ENCODE results near the gene SDHB. TPM values are rescaled to one million over a fixed set of nuclear protein-coding genes. Genes with fewer than 3 reads are reported as not detected.

The SDHB gene
- total RNA-seq, 2 experiments from 2014 or later = 72.4 to 74.7 TPM

- Mint-ChIP-seq H3K36me3 (peaks cover 5% of the 10 kb centered on the region), H3K4me3 (no peak overlapping the region), H3K9me3 (no peaks in the 10 kb centered on the region), H3K4me1 (peaks cover 27% of the 10 kb centered on the region), H3K27ac (no peak overlapping the region), H3K27me3 (no peaks in the 10 kb centered on the region)
- POLR2A ChIA-PET = interaction anchor here (0.6 kb wide), 1 partner anchor 11 kb away, joined by 3 read pairs; no protein-coding TSS in a partner anchor
- DNase-seq = no peak
- ATAC-seq (ENCODE audit: low read depth) = no peak
These were observed 5.9 kb downstream of the SDHB start for GRCh38 chr1:17047924-17048323.

DNA sequence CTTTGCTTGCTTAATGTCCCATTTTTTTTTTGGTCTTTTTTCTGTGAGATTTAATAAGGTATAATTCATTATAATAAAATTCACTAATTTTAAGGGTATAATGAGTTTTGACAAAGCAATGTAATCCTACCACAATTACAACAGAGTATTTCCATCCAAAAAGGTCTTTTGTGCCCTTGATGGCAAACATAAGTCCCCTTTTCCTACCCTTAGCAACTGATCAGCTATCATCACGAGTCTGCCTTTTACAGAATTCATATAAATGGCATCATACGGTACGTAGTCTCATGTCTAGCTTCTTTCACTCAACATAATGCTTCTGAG is 7.5 kb downstream of the SDHB start:
- no peaks in the 10 kb centered on the region for H3K9me3 Mint-ChIP-seq
- H3K4me1 Mint-ChIP-seq = peaks cover 16% of the 10 kb centered on the region
- no peak overlapping the region for H3K27ac Mint-ChIP-seq
- POLR2A ChIA-PET = no interaction called here
- no peaks in the 10 kb centered on the region for H3K27me3 Mint-ChIP-seq
- no peak overlapping the region for H3K4me3 Mint-ChIP-seq
- DNase-seq = no peak
- H3K36me3 Mint-ChIP-seq = peaks cover 10% of the 10 kb centered on the region
- no peak for ATAC-seq (ENCODE audit: low read depth)

GRCh38 chr1:17045634-17046333 is 8.0 kb downstream of the SDHB start:
- H3K36me3 Mint-ChIP-seq = peaks cover 10% of the 10 kb centered on the region
- H3K9me3 Mint-ChIP-seq = no peaks in the 10 kb centered on the region
- H3K27me3 Mint-ChIP-seq = no peaks in the 10 kb centered on the region
- H3K4me1 Mint-ChIP-seq = peaks cover 13% of the 10 kb centered on the region
- DNase-seq (no peak), ATAC-seq (ENCODE audit: low read depth) (no peak)
- POLR2A ChIA-PET = interaction anchor here (1.6 kb wide), 1 partner anchor 141 kb away, joined by 3 read pairs; no protein-coding TSS in a partner anchor
- H3K27ac Mint-ChIP-seq = no peak overlapping the region
- H3K4me3 Mint-ChIP-seq = peak overlapping the region; percentile 25

DNA sequence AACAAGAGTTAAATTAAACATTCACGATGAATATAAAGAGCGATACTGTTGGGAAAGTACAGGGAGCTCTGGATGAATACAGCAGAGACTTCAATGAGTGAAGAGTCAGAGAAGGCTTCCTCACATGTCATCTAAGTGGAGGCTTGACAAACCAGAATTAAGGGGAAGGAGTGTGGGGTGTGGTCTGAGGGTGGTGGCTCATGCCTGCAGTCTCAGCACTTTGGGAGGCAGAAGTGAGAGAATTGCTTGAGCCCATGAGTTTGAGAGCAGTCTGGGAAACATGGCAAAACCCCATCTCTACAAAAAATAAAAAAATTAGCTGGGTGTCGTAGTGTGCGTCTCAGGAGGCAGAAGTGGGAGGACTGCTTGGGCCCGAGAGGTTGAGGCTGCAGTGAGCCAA is 8.7 kb downstream of the SDHB start:
- POLR2A ChIA-PET = interaction anchor here (1.6 kb wide), 1 partner anchor 140 kb away, joined by 3 read pairs; no protein-coding TSS in a partner anchor
- peak overlapping the region; percentile 28 for H3K27ac Mint-ChIP-seq
- peaks cover 12% of the 10 kb centered on the region for H3K36me3 Mint-ChIP-seq
- DNase-seq (no peak), ATAC-seq (ENCODE audit: low read depth) (no peak)
- H3K4me1 Mint-ChIP-seq = peaks cover 13% of the 10 kb centered on the region
- H3K27me3 Mint-ChIP-seq = no peaks in the 10 kb centered on the region
- H3K4me3 Mint-ChIP-seq = no peak overlapping the region
- no peaks in the 10 kb centered on the region for H3K9me3 Mint-ChIP-seq

GRCh38 chr1:17043676-17044075 is 10.2 kb downstream of the SDHB start:
- ATAC-seq (ENCODE audit: low read depth) = no peak
- Mint-ChIP-seq H3K4me1 (peaks cover 13% of the 10 kb centered on the region), H3K4me3 (no peak overlapping the region), H3K27ac (no peak overlapping the region), H3K36me3 (peaks cover 15% of the 10 kb centered on the region), H3K9me3 (no peaks in the 10 kb centered on the region), H3K27me3 (no peaks in the 10 kb centered on the region)
- POLR2A ChIA-PET = no interaction called here
- no peak for DNase-seq

DNA sequence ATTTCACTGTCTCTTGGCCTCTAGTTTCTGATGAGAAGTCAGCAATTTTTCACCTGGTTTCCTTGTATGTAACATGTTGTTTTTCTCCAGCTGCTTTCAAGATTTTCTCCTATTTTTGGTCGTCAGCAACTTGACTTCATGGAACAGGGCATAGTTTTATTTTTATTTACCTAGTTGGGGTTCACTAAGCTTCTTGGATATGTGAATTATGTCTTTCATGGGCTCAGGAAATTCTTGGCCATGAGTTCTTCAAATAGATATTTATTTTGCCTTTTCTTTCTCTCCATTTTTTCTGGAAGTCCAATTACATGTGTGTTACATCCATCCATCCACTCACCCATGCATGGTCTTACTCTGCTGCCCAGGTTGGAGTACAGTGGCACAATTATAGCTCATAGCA is 13.7 kb downstream of the SDHB start:
- POLR2A ChIA-PET = no interaction called here
- no peak for DNase-seq
- Mint-ChIP-seq H3K36me3 (peaks cover 16% of the 10 kb centered on the region), H3K4me1 (peaks cover 4% of the 10 kb centered on the region), H3K9me3 (no peaks in the 10 kb centered on the region), H3K4me3 (no peak overlapping the region), H3K27me3 (no peaks in the 10 kb centered on the region), H3K27ac (no peak overlapping the region)
- ATAC-seq (ENCODE audit: low read depth) = no peak

DNA sequence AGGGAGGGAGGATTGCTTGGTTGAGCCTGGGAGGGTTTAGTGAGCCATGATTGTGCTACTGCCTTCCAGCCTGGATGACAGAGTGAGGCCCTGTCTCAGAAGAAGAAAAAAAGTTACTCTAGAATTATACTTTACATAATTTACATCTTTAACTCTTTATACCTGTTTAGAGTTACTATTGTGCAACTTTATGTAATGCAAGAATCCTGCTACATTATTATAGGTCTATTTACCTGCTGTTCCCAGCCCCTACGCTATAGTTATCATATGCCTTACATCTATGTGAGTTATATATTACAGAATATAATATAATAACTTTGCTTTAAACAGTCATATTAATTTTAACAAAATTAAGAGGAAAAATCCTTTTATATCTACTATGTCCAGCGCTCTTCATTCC is 14.3 kb downstream of the SDHB start:
- Mint-ChIP-seq H3K4me1 (peaks cover 7% of the 10 kb centered on the region), H3K4me3 (no peak overlapping the region), H3K27ac (no peak overlapping the region), H3K36me3 (peaks cover 16% of the 10 kb centered on the region), H3K27me3 (no peaks in the 10 kb centered on the region), H3K9me3 (no peaks in the 10 kb centered on the region)
- POLR2A ChIA-PET = no interaction called here
- ATAC-seq (ENCODE audit: low read depth) = no peak
- DNase-seq = no peak

DNA sequence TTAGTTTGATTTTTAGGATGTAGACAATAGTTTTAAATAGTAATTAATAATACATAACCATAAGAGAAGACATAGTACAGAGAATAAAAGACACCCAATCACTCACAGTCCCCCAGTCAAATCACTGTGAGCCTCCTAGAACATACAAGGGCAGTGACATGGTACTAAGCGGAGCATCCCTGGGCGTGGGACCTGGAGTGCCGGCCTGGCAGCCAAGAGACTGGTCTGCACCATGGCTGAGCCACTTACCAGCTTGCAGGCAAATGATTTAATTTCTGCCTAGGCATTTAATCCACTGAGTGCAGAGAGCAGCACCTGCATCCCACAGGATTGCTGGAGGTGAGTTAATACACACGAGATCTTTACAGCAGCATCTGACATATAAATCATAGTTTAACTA is 20.4 kb downstream of the SDHB start:
- no peaks in the 10 kb centered on the region for H3K9me3 Mint-ChIP-seq
- H3K27me3 Mint-ChIP-seq = no peaks in the 10 kb centered on the region
- H3K36me3 Mint-ChIP-seq = peaks cover 1% of the 10 kb centered on the region
- POLR2A ChIA-PET = no interaction called here
- no peak overlapping the region for H3K4me3 Mint-ChIP-seq
- ATAC-seq (ENCODE audit: low read depth) (no peak), DNase-seq (no peak)
- peaks cover 7% of the 10 kb centered on the region for H3K4me1 Mint-ChIP-seq
- H3K27ac Mint-ChIP-seq = no peak overlapping the region

DNA sequence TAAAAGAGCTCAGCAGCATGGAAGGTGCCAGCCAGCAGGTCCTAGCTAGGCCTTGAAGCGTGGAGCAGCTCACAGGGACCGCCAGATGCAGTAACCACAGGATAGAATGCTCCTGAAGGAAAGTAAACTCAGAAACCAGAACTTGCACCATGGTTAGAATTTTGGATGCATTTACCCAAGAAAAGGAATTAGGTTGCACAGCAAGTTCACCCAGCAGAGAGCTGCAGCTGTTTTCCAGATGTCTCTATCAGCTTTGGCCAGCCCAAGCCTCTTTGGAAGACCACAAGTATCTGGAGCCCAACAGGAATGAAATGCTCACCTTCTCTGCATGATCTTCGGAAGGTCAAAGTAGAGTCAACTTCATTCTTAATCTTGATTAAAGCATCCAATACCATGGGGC is 21.1 kb downstream of the SDHB start:
- peaks cover 5% of the 10 kb centered on the region for H3K4me1 Mint-ChIP-seq
- H3K9me3 Mint-ChIP-seq = no peaks in the 10 kb centered on the region
- no peak overlapping the region for H3K4me3 Mint-ChIP-seq
- POLR2A ChIA-PET = no interaction called here
- no peaks in the 10 kb centered on the region for H3K27me3 Mint-ChIP-seq
- ATAC-seq (ENCODE audit: low read depth) (no peak), DNase-seq (no peak)
- H3K27ac Mint-ChIP-seq = no peak overlapping the region
- peaks cover 5% of the 10 kb centered on the region for H3K36me3 Mint-ChIP-seq

DNA sequence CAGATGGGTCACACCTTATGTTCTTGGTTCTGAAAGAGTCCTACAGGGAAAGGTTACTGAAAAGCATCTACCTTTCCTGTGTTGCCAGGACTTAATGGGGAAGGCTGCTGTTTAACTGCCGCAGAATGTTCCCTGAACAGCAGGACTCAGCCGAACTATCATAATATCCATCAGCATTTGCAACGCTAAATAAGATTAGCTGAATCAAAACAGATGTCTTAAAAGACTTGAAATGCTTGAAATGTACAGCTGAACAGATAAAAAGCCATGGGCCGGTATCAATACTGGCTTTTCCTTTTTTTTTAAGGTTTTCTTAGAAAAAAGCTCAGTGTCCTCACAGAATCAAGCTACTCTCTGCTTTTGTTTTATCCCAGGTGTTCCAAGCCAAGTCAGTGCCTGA is 22.4 kb downstream of the SDHB start:
- peaks cover 5% of the 10 kb centered on the region for H3K4me1 Mint-ChIP-seq
- POLR2A ChIA-PET = no interaction called here
- peaks cover 4% of the 10 kb centered on the region for H3K36me3 Mint-ChIP-seq
- no peak for DNase-seq
- no peaks in the 10 kb centered on the region for H3K9me3 Mint-ChIP-seq
- H3K4me3 Mint-ChIP-seq = no peak overlapping the region
- ATAC-seq (ENCODE audit: low read depth) = no peak
- no peak overlapping the region for H3K27ac Mint-ChIP-seq
- no peaks in the 10 kb centered on the region for H3K27me3 Mint-ChIP-seq

- no peak for DNase-seq
- POLR2A ChIA-PET = no interaction called here
- no peak overlapping the region for H3K4me3 Mint-ChIP-seq
- H3K27me3 Mint-ChIP-seq = no peaks in the 10 kb centered on the region
- H3K4me1 Mint-ChIP-seq = peaks cover 5% of the 10 kb centered on the region
- H3K9me3 Mint-ChIP-seq = no peaks in the 10 kb centered on the region
- ATAC-seq (ENCODE audit: low read depth) = no peak
- H3K27ac Mint-ChIP-seq = no peak overlapping the region
- H3K36me3 Mint-ChIP-seq = peaks cover 4% of the 10 kb centered on the region
These were observed 23.6 kb downstream of the SDHB start for GRCh38 chr1:17030206-17030605.

- Mint-ChIP-seq H3K27ac (no peak overlapping the region), H3K4me3 (no peak overlapping the region), H3K9me3 (no peaks in the 10 kb centered on the region), H3K27me3 (no peaks in the 10 kb centered on the region), H3K4me1 (peaks cover 3% of the 10 kb centered on the region), H3K36me3 (peaks cover 5% of the 10 kb centered on the region)
- no peak for ATAC-seq (ENCODE audit: low read depth)
- DNase-seq = no peak
- POLR2A ChIA-PET = interaction anchor here (0.6 kb wide), 1 partner anchor 147 kb away, joined by 3 read pairs; no protein-coding TSS in a partner anchor
These were observed 25.1 kb downstream of the SDHB start for GRCh38 chr1:17028662-17029188.

DNA sequence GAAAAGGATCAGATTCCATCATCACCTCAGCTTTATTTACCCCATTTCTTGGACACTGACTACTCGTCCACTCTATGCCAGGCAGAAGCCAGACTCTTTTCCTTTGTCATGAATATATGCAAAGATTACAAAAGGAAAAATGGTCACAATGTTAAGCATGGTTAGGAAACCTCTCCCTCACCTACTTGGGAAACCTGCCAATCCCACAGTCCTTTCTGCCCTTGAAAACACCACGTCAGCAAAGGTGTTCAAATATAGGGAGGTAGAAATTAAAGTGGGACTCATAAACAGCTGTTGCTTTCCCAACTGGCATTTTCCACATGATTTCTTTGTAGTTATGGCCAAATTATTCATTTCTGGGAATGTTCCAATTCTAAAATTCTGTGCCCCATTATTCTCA is 25.9 kb downstream of the SDHB start:
- POLR2A ChIA-PET = no interaction called here
- peaks cover 5% of the 10 kb centered on the region for H3K36me3 Mint-ChIP-seq
- no peak overlapping the region for H3K27ac Mint-ChIP-seq
- no peaks in the 10 kb centered on the region for H3K9me3 Mint-ChIP-seq
- no peak overlapping the region for H3K4me3 Mint-ChIP-seq
- H3K27me3 Mint-ChIP-seq = no peaks in the 10 kb centered on the region
- H3K4me1 Mint-ChIP-seq = peaks cover 3% of the 10 kb centered on the region
- no peak for DNase-seq
- ATAC-seq (ENCODE audit: low read depth) = no peak

DNA sequence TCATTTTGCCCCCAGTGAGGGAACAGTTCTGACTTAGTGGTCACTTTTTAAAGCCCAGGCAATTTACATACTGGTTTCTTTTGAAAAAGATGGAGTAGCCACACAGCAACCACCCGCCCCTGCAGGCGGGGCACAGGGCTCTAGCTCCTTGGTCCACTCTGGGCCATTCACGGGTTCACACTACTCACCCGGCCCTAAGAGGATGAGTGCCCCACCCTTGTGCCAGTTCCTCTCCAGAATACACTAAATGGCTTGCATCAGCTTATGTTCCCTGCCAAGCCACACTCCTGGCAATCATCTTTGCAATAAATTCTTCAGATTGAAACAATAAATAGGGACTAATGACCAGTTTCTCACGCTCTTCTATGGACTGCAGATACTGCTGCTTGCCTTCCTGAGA is 26.4 kb downstream of the SDHB start:
- no peaks in the 10 kb centered on the region for H3K9me3 Mint-ChIP-seq
- no peak for DNase-seq
- no peak for ATAC-seq (ENCODE audit: low read depth)
- no peak overlapping the region for H3K27ac Mint-ChIP-seq
- POLR2A ChIA-PET = no interaction called here
- H3K27me3 Mint-ChIP-seq = no peaks in the 10 kb centered on the region
- no peak overlapping the region for H3K4me3 Mint-ChIP-seq
- peaks cover 3% of the 10 kb centered on the region for H3K4me1 Mint-ChIP-seq
- H3K36me3 Mint-ChIP-seq = peaks cover 5% of the 10 kb centered on the region

Measured in activated naive CD8-positive, alpha-beta T cell treated with anti-CD3 and anti-CD28 coated beads, Interleukin-2, amount 10 ng/mL, durations not matched to agents 7 days and 5 days (primary cell).